Measurements from ENCODE around the gene FRY.

Gene FRY

GRCh38 chr13:32174366-32174765, 142.8 kb downstream of the FRY start:
- no peaks in the 10 kb centered on the region; the same call in 1 of the 2 replicates for H3K27me3 ChIP-seq (ENCODE audit: low read depth, low read length)
- H3K79me2 ChIP-seq (ENCODE audit: low read length) = no peaks in the 10 kb centered on the region
- TF ChIP-seq EZH2phosphoT487 (IDR thresholded peaks at IDR 0.05; ENCODE audit: low read depth) = no peak
- no peak for TF ChIP-seq CTCF (IDR thresholded peaks at IDR 0.05; ENCODE audit: low read depth, low read length)
- H3K9ac ChIP-seq (ENCODE audit: low read length) = no peak overlapping the region
- H3K4me3 ChIP-seq (ENCODE audit: low read length) = no peak overlapping the region
- H4K20me1 ChIP-seq (ENCODE audit: insufficient read depth, low read length) = no peaks in the 10 kb centered on the region
- H3K27ac ChIP-seq (ENCODE audit: low read length) = no peak overlapping the region
- H3K4me2 ChIP-seq (ENCODE audit: low read length) = no peak overlapping the region
- H3K36me3 ChIP-seq (replicated peaks; ENCODE audit: low read depth, low read length) = no peaks in the 10 kb centered on the region
- H3K9me3 ChIP-seq (ENCODE audit: insufficient read depth, low read length) = no peaks in the 10 kb centered on the region
- no peak overlapping the region for H2AFZ ChIP-seq (ENCODE audit: low read depth, low read length)
- H3K4me1 ChIP-seq (ENCODE audit: low read length) = no peaks in the 10 kb centered on the region

- TF ChIP-seq EZH2phosphoT487 (IDR thresholded peaks at IDR 0.05; ENCODE audit: low read depth) = no peak
- TF ChIP-seq CTCF (IDR thresholded peaks at IDR 0.05; ENCODE audit: low read depth, low read length) = no peak
- Histone ChIP-seq H3K4me2 (ENCODE audit: low read length) (no peak overlapping the region), H4K20me1 (ENCODE audit: insufficient read depth, low read length) (no peaks in the 10 kb centered on the region), H3K27me3 (ENCODE audit: low read depth, low read length) (no peaks in the 10 kb centered on the region; the same call in 1 of the 2 replicates), H3K4me3 (ENCODE audit: low read length) (no peak overlapping the region), H2AFZ (ENCODE audit: low read depth, low read length) (no peak overlapping the region), H3K9ac (ENCODE audit: low read length) (no peak overlapping the region), H3K36me3 (replicated peaks; ENCODE audit: low read depth, low read length) (no peaks in the 10 kb centered on the region), H3K79me2 (ENCODE audit: low read length) (no peaks in the 10 kb centered on the region), H3K9me3 (ENCODE audit: insufficient read depth, low read length) (no peaks in the 10 kb centered on the region), H3K4me1 (ENCODE audit: low read length) (no peaks in the 10 kb centered on the region), H3K27ac (ENCODE audit: low read length) (no peak overlapping the region)
Measured at GRCh38 chr13:32175307-32175706, 143.7 kb downstream of the FRY start.

GRCh38 chr13:32175943-32176342, 144.4 kb downstream of the FRY start:
- Histone ChIP-seq H2AFZ (ENCODE audit: low read depth, low read length) (no peak overlapping the region), H3K36me3 (replicated peaks; ENCODE audit: low read depth, low read length) (no peaks in the 10 kb centered on the region), H3K9ac (ENCODE audit: low read length) (no peak overlapping the region), H3K79me2 (ENCODE audit: low read length) (no peaks in the 10 kb centered on the region), H3K27ac (ENCODE audit: low read length) (no peak overlapping the region), H3K9me3 (ENCODE audit: insufficient read depth, low read length) (no peaks in the 10 kb centered on the region), H3K4me2 (ENCODE audit: low read length) (no peak overlapping the region), H3K27me3 (ENCODE audit: low read depth, low read length) (no peaks in the 10 kb centered on the region; the same call in 1 of the 2 replicates), H3K4me1 (ENCODE audit: low read length) (no peaks in the 10 kb centered on the region), H4K20me1 (ENCODE audit: insufficient read depth, low read length) (no peaks in the 10 kb centered on the region), H3K4me3 (ENCODE audit: low read length) (no peak overlapping the region)
- no peak for TF ChIP-seq EZH2phosphoT487 (IDR thresholded peaks at IDR 0.05; ENCODE audit: low read depth)
- no peak for TF ChIP-seq CTCF (IDR thresholded peaks at IDR 0.05; ENCODE audit: low read depth, low read length)

- Histone ChIP-seq H3K4me3 (ENCODE audit: low read length) (no peak overlapping the region), H3K9ac (ENCODE audit: low read length) (no peak overlapping the region), H3K36me3 (replicated peaks; ENCODE audit: low read depth, low read length) (no peaks in the 10 kb centered on the region), H3K9me3 (ENCODE audit: insufficient read depth, low read length) (no peaks in the 10 kb centered on the region), H2AFZ (ENCODE audit: low read depth, low read length) (no peak overlapping the region), H3K4me1 (ENCODE audit: low read length) (no peaks in the 10 kb centered on the region), H3K27ac (ENCODE audit: low read length) (no peak overlapping the region), H4K20me1 (ENCODE audit: insufficient read depth, low read length) (no peaks in the 10 kb centered on the region), H3K79me2 (ENCODE audit: low read length) (no peaks in the 10 kb centered on the region), H3K4me2 (ENCODE audit: low read length) (no peak overlapping the region), H3K27me3 (ENCODE audit: low read depth, low read length) (no peaks in the 10 kb centered on the region; the same call in 1 of the 2 replicates)
- TF ChIP-seq EZH2phosphoT487 (IDR thresholded peaks at IDR 0.05; ENCODE audit: low read depth) (no peak), CTCF (IDR thresholded peaks at IDR 0.05; ENCODE audit: low read depth, low read length) (no peak)
Measured at GRCh38 chr13:32176696-32177095, 145.1 kb downstream of the FRY start.
